ENCODE data around the gene FGFR3. TPM values are rescaled to one million over a fixed set of nuclear protein-coding genes. Genes with fewer than 3 reads are reported as not detected.

FGFR3 gene
- total and polyA plus RNA-seq, 10 of the 15 experiments (the other 5 are each of a cell fraction or from before 2014, with no cell fraction given): 0.05 to 0.33 (median 0.18) TPM; not detected in 6

GRCh38 chr4:1766106-1767060 lies 26.7 kb upstream of the FGFR3 start:
- in situ Hi-C loops (cut with MboI): no loop called here
- H3K36me3 ChIP-seq (ENCODE audit: control insufficient read depth in 2 of 2, insufficient read depth in 2 of 2, low read length in 1 of 2): no peaks in the 10 kb centered on the region
- TF ChIP-seq TAF1 (IDR thresholded peaks at IDR 0.05; ENCODE audit: borderline replicate concordance, low read depth, low read length) (no peak), BRCA1 (IDR thresholded peaks at IDR 0.05; ENCODE audit: low read depth, low read length) (no peak), NFXL1 (IDR thresholded peaks at IDR 0.05; ENCODE audit: borderline replicate concordance) (no peak), NR2C2 (IDR thresholded peaks at IDR 0.05; ENCODE audit: borderline replicate concordance, control insufficient read depth, insufficient read length, low read depth) (no peak), E2F4 (IDR thresholded peaks at IDR 0.05; ENCODE audit: low read depth, low read length) (no peak), ETV6 (conservative IDR thresholded peaks at IDR 0.05 in 1 of 2, IDR thresholded peaks at IDR 0.05 in 1 of 2; ENCODE audit: borderline replicate concordance in 1 of 2, low read depth in 1 of 2) (no peak), SUZ12 (IDR thresholded peaks at IDR 0.05; ENCODE audit: unreplicated experiment) (peak; percentile 4)
- TF ChIP-seq, protein P1, sequence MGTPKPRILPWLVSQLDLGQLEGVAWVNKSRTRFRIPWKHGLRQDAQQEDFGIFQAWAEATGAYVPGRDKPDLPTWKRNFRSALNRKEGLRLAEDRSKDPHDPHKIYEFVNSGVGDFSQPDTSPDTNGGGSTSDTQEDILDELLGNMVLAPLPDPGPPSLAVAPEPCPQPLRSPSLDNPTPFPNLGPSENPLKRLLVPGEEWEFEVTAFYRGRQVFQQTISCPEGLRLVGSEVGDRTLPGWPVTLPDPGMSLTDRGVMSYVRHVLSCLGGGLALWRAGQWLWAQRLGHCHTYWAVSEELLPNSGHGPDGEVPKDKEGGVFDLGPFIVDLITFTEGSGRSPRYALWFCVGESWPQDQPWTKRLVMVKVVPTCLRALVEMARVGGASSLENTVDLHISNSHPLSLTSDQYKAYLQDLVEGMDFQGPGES (IDR thresholded peaks at IDR 0.05): no peak
- TF ChIP-seq, protein P2, sequence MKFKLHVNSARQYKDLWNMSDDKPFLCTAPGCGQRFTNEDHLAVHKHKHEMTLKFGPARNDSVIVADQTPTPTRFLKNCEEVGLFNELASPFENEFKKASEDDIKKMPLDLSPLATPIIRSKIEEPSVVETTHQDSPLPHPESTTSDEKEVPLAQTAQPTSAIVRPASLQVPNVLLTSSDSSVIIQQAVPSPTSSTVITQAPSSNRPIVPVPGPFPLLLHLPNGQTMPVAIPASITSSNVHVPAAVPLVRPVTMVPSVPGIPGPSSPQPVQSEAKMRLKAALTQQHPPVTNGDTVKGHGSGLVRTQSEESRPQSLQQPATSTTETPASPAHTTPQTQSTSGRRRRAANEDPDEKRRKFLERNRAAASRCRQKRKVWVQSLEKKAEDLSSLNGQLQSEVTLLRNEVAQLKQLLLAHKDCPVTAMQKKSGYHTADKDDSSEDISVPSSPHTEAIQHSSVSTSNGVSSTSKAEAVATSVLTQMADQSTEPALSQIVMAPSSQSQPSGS (IDR thresholded peaks at IDR 0.05; ENCODE audit: low read length): no peak
- peaks cover 3% of the 10 kb centered on the region in 2 experiments; a peak in 1 of 4 replicates for H3K27me3 ChIP-seq (replicated peaks in 1 of 2; ENCODE audit: control insufficient read depth in 2 of 2, insufficient read depth in 2 of 2, low read length in 1 of 2)
- ChIA-PET RAD21 (ENCODE audit: unreplicated experiment) (no interaction called here), CTCF (no interaction called here), POLR2A (no interaction called here), SMC1A (ENCODE audit: uncharacterized antibody, unreplicated experiment) (no interaction called here)
- BruUV-seq (replicated peaks): no TSS peak
- H3K4me3 ChIP-seq: no peak overlapping the region
- no peak overlapping the region for H3K9ac ChIP-seq (ENCODE audit: control insufficient read depth, insufficient read depth, low read length)
- intact Hi-C loops (cut with micrococcal nuclease; ENCODE audit: unreplicated experiment): no loop called here
- DNase-seq (ENCODE audit: low read depth, low spot score) (no peak), ATAC-seq (peak; percentile 4; the same call in 1 of the 3 replicates), FAIRE-seq (no peak)
- H2AFZ ChIP-seq (ENCODE audit: control insufficient read depth, low read depth, low read length): no peak overlapping the region
- 22% methylated on average over 28 of the region's 41 CpGs for WGBS (ENCODE audit: insufficient coverage, insufficient replicate concordance, low lambda C conversion rate, missing lambda C conversion rate)
- H3K27ac ChIP-seq (ENCODE audit: control insufficient read depth, insufficient read depth): no peak overlapping the region
- peaks cover 7% of the 10 kb centered on the region for H3K4me1 ChIP-seq (ENCODE audit: control insufficient read depth, insufficient read depth, low read length)
- no peaks in the 10 kb centered on the region for H4K20me1 ChIP-seq (ENCODE audit: control insufficient read depth, insufficient read depth)
- no peaks in the 10 kb centered on the region for H3K79me2 ChIP-seq (ENCODE audit: control insufficient read depth, insufficient read depth, low read length)
- no peaks in the 10 kb centered on the region for H3K9me3 ChIP-seq (replicated peaks; ENCODE audit: control insufficient read depth, insufficient read depth, low read length)
- H3K4me2 ChIP-seq (ENCODE audit: control insufficient read depth, insufficient read depth): no peak overlapping the region
